ENCODE results near the gene TAOK1.

DNA sequence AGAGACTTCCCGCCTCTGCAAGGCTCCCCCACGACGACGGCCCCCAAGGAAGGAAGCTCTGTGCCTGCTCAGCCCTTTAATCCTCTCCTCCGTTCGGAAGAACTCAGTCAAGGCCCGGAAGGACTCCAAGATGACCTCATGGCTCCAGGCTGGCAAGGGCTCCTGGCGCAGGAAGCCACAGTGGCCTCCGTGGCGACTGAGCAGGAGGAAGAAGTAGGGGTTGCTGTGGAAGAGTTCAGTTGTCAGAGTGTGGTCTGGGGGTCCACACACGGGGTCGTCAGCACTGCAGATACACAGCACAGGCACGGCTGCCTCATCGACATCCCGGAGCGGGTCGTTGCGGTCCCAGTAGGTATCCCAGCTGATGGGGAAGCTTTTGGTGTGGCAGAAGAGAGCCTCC, 172.5 kb downstream of the TAOK1 start:
- TF ChIP-seq CTCF (IDR thresholded peaks at IDR 0.05) (no peak), POLR2AphosphoS5 (IDR thresholded peaks at IDR 0.05; ENCODE audit: insufficient read depth in 1 of 2, low read depth in 1 of 2) (no peak)
